ENCODE results near the gene SLC6A4.

DNA sequence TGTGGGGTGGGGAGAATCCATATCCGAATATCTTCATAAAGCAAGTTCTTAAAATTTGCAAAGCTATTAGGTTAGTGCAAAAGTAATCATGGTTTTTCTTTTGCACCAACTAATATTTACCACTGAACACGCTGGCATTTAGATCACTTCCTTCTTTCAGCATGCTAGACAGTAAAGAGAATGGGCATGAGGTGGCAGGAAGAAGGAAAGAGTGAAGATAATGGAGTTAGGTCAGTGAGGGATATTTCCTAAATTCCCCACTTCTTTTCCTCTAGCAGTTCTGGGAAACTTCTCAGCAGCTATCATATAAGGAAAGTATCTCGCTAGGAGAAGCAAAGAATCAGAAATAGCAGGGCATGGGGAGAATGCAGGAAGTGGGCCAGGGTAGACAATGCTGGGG is 39.0 kb downstream of the SLC6A4 start:
- TF ChIP-seq EZH2 (IDR thresholded peaks at IDR 0.05; ENCODE audit: borderline replicate concordance, low read depth, low read length, poor library complexity, severe bottlenecking), result no peak
- TF ChIP-seq, protein P1, sequence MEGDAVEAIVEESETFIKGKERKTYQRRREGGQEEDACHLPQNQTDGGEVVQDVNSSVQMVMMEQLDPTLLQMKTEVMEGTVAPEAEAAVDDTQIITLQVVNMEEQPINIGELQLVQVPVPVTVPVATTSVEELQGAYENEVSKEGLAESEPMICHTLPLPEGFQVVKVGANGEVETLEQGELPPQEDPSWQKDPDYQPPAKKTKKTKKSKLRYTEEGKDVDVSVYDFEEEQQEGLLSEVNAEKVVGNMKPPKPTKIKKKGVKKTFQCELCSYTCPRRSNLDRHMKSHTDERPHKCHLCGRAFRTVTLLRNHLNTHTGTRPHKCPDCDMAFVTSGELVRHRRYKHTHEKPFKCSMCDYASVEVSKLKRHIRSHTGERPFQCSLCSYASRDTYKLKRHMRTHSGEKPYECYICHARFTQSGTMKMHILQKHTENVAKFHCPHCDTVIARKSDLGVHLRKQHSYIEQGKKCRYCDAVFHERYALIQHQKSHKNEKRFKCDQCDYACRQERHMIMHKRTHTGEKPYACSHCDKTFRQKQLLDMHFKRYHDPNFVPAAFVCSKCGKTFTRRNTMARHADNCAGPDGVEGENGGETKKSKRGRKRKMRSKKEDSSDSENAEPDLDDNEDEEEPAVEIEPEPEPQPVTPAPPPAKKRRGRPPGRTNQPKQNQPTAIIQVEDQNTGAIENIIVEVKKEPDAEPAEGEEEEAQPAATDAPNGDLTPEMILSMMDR (conservative IDR thresholded peaks at IDR 0.05; ENCODE audit: low read depth, low read length), result no peak
